ENCODE data around the gene NACA2.

DNA sequence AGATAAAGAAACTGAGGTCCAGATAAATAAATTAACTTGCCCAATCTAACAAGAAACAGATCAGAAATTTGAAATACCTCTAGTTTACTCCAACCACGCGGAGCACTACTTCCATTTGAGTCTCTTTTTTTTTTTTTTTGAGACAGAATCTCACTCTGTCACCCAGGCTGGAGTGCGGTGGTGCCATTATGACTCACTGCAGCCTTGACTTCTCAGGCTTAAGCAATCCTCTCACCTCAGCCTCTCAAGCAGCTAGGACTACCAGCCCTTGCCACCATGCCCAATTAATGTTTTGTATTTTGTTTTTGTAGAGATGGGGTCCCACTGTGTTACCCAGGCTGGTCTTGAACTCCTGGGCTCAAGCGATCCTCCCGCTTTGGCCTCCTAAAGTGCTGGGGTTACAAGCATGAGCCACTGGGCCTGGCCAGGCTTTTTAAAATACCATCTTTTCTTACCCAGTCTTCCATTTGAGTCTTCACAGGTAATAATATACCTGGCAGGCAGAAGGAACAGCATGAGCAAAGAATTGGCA, 3.3 kb upstream of the NACA2 start:
- TF ChIP-seq, protein P1, sequence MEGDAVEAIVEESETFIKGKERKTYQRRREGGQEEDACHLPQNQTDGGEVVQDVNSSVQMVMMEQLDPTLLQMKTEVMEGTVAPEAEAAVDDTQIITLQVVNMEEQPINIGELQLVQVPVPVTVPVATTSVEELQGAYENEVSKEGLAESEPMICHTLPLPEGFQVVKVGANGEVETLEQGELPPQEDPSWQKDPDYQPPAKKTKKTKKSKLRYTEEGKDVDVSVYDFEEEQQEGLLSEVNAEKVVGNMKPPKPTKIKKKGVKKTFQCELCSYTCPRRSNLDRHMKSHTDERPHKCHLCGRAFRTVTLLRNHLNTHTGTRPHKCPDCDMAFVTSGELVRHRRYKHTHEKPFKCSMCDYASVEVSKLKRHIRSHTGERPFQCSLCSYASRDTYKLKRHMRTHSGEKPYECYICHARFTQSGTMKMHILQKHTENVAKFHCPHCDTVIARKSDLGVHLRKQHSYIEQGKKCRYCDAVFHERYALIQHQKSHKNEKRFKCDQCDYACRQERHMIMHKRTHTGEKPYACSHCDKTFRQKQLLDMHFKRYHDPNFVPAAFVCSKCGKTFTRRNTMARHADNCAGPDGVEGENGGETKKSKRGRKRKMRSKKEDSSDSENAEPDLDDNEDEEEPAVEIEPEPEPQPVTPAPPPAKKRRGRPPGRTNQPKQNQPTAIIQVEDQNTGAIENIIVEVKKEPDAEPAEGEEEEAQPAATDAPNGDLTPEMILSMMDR (conservative IDR thresholded peaks at IDR 0.05) = no peak
- no peak for TF ChIP-seq EZH2 (IDR thresholded peaks at IDR 0.05; ENCODE audit: low read depth)

Data from PC-9 (cell line).